Activated CD4-positive, alpha-beta T cell treated with anti-CD3 and anti-CD28 coated beads, Interleukin-2, amount 10 ng/mL, durations not matched to agents 24 days and 14 days (primary cell): ENCODE measurements around the gene TRPM8. TPM values are rescaled to one million over a fixed set of nuclear protein-coding genes. Genes with fewer than 3 reads are reported as not detected.
A peak's percentile ranks its signal among the peaks of the same experiment; 100 is the strongest.

Source experiments
- DNase-seq: peaks from one replicate; pipeline ENCODE4 v3.0.0; 2022
- H3K27ac Mint-ChIP-seq: one replicate; pipeline ENCODE4 v1.8.0; 2022; ENCODE audit warnings: mild to moderate bottlenecking, mixed read lengths
- H3K27me3 Mint-ChIP-seq: one replicate; pipeline ENCODE4 v1.8.0; 2022; ENCODE audit warnings: mixed read lengths
- H3K36me3 Mint-ChIP-seq: one replicate; pipeline ENCODE4 v1.8.0; 2022; ENCODE audit warnings: low read depth, mild to moderate bottlenecking, mixed read lengths
- H3K4me1 Mint-ChIP-seq: one replicate; pipeline ENCODE4 v1.8.0; 2021; ENCODE audit warnings: mixed read lengths
- H3K4me3 Mint-ChIP-seq: one replicate; pipeline ENCODE4 v1.8.0; 2022; ENCODE audit warnings: mild to moderate bottlenecking, moderate library complexity, mixed read lengths
- H3K9me3 Mint-ChIP-seq: one replicate; pipeline ENCODE4 v1.8.0; 2021; ENCODE audit warnings: mixed read lengths
- intact Hi-C: fragments of 100-400 bp; cut with micrococcal nuclease; formaldehyde crosslinking; loops from one replicate; pipeline ENCODE4 v1.15.1; 2023
- total RNA-seq: library from RNA; stranded (reverse); gene quantifications from 2 replicates; pipeline ENCODE4 v1.2.3, GENCODE V29; 2022

TRPM8 gene
- total RNA-seq, 1 donor from 2014 or later = not detected

DNA sequence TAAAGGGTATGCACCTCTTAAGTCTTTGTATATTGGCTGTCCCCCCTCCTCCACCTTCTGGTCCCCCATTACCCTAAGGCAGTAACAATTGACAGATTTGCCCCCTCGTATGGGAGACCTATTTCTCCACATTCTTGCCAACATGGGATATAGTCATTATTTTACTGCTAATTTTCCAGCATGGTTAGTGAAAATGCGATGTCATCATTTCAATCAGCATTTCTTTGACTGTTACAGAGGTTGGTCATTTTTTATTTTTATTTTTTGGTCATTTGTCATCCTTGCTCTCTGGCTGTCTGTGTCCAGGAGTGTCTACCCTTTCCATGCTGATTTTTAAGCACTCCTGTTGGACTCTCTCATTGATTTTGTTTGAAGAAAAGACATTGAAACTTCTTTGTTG lies 88.0 kb downstream of the TRPM8 start:
- Mint-ChIP-seq H3K27me3 (peaks cover 53% of the 10 kb centered on the region), H3K27ac (no peak overlapping the region), H3K9me3 (no peaks in the 10 kb centered on the region), H3K4me1 (peaks cover 15% of the 10 kb centered on the region), H3K36me3 (no peaks in the 10 kb centered on the region), H3K4me3 (no peak overlapping the region)
- intact Hi-C loops = no loop called here
- DNase-seq = no peak

DNA sequence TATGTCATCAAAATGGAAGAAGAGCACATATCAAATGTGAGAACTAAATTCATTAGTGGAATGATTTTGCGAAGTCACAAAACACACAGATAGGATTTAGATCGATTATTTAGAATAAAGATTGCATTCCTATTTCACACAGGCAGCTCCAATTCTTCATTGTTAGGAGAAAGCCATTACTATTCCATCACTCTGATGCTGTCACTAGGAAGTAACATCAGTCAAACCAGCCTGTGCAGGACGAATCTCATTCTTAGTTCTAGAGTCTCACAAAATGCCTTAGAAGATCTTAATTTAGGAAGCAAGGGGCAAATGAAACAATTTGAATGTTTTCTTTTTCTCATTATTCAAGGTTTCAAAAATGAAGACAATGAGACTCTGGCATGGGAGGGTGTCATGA lies 89.3 kb downstream of the TRPM8 start:
- intact Hi-C loops = no loop called here
- Mint-ChIP-seq H3K9me3 (no peaks in the 10 kb centered on the region), H3K27me3 (peaks cover 64% of the 10 kb centered on the region), H3K36me3 (no peaks in the 10 kb centered on the region), H3K27ac (no peak overlapping the region), H3K4me1 (peaks cover 7% of the 10 kb centered on the region), H3K4me3 (no peak overlapping the region)
- DNase-seq = no peak

DNA sequence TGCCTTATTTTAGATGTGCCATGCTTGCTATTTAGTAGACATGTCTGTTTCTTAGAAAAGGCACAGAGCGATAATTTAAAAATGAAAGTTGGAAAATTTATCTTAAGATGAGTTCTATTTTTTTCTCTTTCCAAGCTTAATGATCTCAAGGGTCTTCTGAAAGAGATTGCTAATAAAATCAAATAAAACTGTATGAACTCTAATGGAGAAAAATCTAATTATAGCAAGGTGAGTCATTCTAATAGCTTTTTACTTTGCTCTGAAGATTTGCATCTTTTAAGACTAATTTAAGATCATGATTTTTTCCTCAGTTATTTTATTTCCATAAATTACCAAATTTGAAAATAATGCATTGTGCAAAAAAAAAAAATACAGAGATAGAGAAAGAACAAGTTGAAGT lies 97.3 kb downstream of the TRPM8 start:
- intact Hi-C loops = no loop called here

DNA sequence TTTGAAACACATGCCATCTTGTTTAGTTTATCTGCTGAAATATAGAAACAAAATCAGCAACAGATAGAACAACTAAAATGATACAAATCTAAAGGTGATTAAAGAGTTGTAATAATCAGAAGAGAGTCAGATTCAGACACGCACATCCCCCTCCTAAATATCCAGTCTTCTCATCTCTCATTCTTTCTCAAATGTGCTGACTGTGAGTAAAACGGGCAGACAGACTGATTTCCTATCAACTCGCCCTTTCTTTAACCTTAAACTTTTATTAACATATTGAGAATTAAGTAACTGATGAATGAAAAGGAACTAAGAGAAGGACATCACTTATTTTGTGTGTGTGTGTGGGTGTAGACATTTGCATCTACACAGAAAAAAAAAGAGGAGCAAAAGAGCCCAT lies 98.7 kb downstream of the TRPM8 start:
- no peak for DNase-seq
- Mint-ChIP-seq H3K27me3 (peaks cover 37% of the 10 kb centered on the region), H3K4me3 (no peak overlapping the region), H3K27ac (no peak overlapping the region), H3K36me3 (no peaks in the 10 kb centered on the region), H3K4me1 (no peaks in the 10 kb centered on the region), H3K9me3 (no peaks in the 10 kb centered on the region)
- intact Hi-C loops = no loop called here

More for the DNA sequence above, 97.3 kb downstream of the TRPM8 start:
- no peak for DNase-seq
- no peaks in the 10 kb centered on the region for H3K36me3 Mint-ChIP-seq
- H3K27me3 Mint-ChIP-seq = peaks cover 49% of the 10 kb centered on the region
- no peak overlapping the region for H3K4me3 Mint-ChIP-seq
- H3K4me1 Mint-ChIP-seq = no peaks in the 10 kb centered on the region
- no peaks in the 10 kb centered on the region for H3K9me3 Mint-ChIP-seq
- H3K27ac Mint-ChIP-seq = no peak overlapping the region

DNA sequence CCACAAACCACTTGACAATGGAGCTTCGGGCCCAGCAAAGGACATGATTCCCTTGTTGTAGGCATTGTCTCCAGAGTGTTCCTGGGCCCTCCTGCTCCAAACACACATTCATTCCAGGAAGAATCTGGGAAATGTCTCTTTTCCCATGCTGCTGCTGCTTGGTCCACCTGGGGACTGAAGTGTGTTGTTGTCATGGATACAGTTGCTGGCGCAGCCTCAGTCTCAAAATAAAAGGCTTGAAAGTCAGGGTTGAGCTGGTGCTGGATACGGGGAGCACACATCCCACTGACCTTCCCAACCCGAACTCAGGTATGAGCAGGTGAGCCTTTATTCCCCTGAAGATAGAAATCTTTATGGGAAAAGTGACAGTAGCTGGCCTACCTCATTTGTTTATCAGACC lies 102.7 kb downstream of the TRPM8 start:
- Mint-ChIP-seq H3K36me3 (no peaks in the 10 kb centered on the region), H3K9me3 (no peaks in the 10 kb centered on the region), H3K27me3 (peaks cover 31% of the 10 kb centered on the region), H3K4me3 (no peak overlapping the region), H3K4me1 (no peaks in the 10 kb centered on the region), H3K27ac (no peak overlapping the region)
- no peak for DNase-seq
- intact Hi-C loops = no loop called here

DNA sequence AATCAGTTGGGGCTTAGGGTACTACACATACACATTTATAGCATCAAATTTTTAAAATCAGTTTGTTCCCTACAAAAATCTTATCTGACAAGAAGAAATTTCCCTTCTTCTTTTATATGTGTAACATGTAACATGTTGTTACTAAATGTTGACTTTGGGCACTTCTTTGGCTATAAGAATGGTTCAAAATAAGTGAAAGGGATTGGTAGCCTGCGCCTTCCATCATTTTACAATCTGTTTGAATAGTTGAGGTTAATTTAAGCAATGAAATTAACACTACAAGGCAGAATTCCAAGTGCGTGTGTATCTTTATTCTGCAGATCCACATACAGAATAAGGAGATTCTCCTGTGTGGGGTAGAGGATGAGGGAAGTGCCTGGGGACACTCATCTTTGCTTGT lies 103.2 kb downstream of the TRPM8 start:
- Mint-ChIP-seq H3K4me3 (no peak overlapping the region), H3K27ac (no peak overlapping the region), H3K27me3 (peaks cover 30% of the 10 kb centered on the region), H3K9me3 (no peaks in the 10 kb centered on the region), H3K4me1 (peaks cover under 1% of the 10 kb centered on the region), H3K36me3 (no peaks in the 10 kb centered on the region)
- no peak for DNase-seq
- intact Hi-C loops = no loop called here

DNA sequence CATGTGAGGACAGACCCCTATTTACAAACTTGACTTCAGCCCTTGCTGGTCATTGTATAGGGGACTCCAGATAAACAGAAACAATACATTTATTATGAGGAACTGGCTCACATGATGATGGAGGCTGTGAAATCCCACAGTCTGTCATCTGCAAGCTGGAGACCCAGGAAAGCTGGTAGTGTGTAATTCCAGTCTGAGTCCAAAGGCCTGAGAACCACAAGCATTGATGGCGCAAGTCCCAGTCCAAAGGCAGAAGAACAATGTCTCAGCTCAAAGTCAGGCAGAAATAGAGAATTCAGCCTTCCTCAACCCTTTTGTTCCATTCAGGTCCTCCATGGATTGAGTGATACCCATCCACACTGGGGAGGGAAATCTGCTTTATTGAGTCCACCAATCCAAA lies 105.3 kb downstream of the TRPM8 start:
- no peak overlapping the region for H3K4me3 Mint-ChIP-seq
- no peaks in the 10 kb centered on the region for H3K36me3 Mint-ChIP-seq
- peaks cover 20% of the 10 kb centered on the region for H3K4me1 Mint-ChIP-seq
- peaks cover 21% of the 10 kb centered on the region for H3K27me3 Mint-ChIP-seq
- no peak overlapping the region for H3K27ac Mint-ChIP-seq
- intact Hi-C loops = no loop called here
- no peaks in the 10 kb centered on the region for H3K9me3 Mint-ChIP-seq
- DNase-seq = no peak

DNA sequence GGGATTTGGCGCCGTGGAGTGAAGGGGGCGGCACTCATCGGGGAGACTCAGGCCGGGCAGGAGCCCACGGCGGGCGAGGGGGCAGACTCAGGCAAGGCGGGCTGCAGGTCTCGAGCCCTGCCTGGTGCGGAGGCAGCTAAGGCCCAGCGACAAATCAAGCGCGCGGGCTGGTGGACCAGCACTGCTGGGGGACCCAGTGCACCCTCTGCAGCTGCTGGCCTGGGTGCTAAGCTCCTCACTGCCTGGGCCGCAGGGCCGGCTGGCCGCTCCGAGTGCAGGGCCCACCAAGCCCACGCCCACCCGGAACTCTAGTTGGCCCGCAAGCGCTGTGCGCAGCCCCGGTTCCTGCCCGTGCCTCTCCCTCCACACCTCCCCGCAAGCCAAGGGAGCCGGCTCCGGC lies 107.1 kb downstream of the TRPM8 start:
- Mint-ChIP-seq H3K27ac (no peak overlapping the region), H3K27me3 (peaks cover 28% of the 10 kb centered on the region), H3K36me3 (no peaks in the 10 kb centered on the region), H3K9me3 (no peaks in the 10 kb centered on the region), H3K4me1 (peaks cover 27% of the 10 kb centered on the region), H3K4me3 (no peak overlapping the region)
- DNase-seq = no peak
- intact Hi-C loops = no loop called here

DNA sequence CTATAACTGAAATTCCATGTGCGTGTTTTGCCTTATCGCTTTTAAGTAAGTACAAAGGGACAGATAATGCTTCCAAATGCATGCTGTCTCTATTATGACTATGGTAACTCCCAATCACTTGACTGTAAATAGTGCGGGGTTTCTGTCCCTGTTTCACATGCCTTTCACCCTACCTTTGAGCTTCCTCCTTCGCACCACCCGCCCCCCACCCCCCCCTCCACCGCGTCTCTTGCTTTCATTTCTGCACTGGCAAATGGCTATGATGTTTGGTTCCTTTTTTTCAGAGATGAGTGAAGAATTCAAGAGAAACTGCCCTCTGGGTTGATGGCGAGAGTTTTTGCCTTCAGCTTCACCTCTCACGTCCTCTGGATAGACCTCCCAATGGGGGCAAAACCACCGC lies 108.3 kb downstream of the TRPM8 start:
- H3K9me3 Mint-ChIP-seq = no peaks in the 10 kb centered on the region
- H3K27me3 Mint-ChIP-seq = peaks cover 27% of the 10 kb centered on the region
- DNase-seq = peak; percentile 68
- H3K4me1 Mint-ChIP-seq = peaks cover 27% of the 10 kb centered on the region
- no peak overlapping the region for H3K27ac Mint-ChIP-seq
- no peaks in the 10 kb centered on the region for H3K36me3 Mint-ChIP-seq
- H3K4me3 Mint-ChIP-seq = peak overlapping the region; percentile 77
- intact Hi-C loops = no loop called here

DNA sequence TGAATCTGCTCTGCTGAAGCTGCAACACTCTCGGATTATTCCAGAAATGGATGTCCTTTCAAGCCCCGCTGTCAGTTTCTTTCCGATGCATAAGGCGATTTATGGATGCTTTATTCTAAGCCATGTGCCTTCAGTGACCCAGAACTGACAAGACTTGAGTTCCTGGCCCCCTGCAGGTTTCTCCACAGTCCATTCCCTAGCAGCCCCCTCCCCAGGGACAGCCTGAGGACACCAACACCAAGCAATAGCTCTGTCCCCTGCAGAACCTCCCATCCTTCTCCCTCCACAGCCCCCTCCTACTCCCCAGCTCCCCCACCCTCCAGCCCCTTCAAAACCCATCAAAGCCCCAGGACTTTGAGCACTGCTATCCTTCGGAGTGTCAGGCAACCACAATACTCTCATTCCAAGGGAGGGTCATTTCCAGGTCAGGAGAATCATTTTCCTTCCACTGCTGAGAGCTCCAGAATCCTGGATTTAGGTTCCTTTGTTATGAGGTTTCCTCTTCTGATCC lies 108.8 kb downstream of the TRPM8 start:
- peaks cover 29% of the 10 kb centered on the region for H3K27me3 Mint-ChIP-seq
- no peak for DNase-seq
- H3K36me3 Mint-ChIP-seq = no peaks in the 10 kb centered on the region
- H3K9me3 Mint-ChIP-seq = no peaks in the 10 kb centered on the region
- no peak overlapping the region for H3K27ac Mint-ChIP-seq
- intact Hi-C loops = no loop called here
- H3K4me1 Mint-ChIP-seq = peaks cover 27% of the 10 kb centered on the region
- peak overlapping the region; percentile 77 for H3K4me3 Mint-ChIP-seq

DNA sequence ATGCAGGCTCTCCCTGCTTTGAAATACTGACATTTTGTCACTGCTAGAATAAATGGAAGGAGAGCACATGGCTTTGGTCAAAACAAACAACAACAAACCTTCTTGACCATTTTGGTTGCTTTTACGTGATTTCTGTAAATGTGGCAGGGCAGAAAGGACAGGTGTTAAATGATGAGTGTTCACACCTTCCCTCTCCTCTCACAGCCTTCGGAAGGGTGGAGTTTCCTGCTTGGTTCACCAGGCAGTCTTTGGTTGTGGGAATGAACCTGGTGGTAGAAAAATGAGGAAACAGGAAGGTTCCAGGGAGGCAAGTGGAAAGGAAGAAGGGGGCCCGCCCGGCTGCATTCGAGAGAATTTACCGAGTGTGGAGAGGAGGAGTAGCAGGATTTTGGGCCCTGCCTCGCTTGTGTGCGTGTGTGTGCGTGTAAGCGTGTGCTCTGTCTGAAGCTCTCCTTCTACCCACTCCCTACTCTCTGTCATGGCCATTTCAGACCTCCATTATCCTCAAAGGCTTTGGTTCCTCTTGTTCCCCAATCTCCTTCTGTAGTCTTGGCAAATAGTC lies 109.6 kb downstream of the TRPM8 start:
- Mint-ChIP-seq H3K36me3 (no peaks in the 10 kb centered on the region), H3K27ac (no peak overlapping the region), H3K4me1 (peaks cover 29% of the 10 kb centered on the region), H3K4me3 (peak overlapping the region; percentile 62), H3K27me3 (peaks cover 25% of the 10 kb centered on the region), H3K9me3 (no peaks in the 10 kb centered on the region)
- intact Hi-C loops = no loop called here
- no peak for DNase-seq

DNA sequence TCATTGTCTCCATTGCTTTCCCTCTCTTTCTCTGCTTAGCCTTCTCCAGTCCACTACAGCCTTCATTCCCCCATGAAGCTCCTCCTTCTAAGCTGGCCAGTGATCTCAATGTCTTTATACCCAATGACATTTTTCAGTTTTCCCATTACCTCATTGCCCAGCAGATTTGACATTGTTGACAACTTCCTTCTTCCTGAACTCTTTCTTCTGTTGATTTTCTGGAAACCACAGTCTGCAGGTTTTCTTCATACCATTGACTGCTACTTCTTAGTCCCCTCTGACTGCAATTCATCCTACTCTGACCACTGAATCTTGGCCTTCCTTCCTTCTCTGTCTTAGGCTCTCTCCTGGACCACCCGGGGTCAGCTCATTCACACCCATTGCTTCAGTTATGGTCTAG lies 110.5 kb downstream of the TRPM8 start:
- Mint-ChIP-seq H3K36me3 (no peaks in the 10 kb centered on the region), H3K9me3 (no peaks in the 10 kb centered on the region), H3K4me3 (no peak overlapping the region), H3K27me3 (peaks cover 25% of the 10 kb centered on the region), H3K27ac (no peak overlapping the region), H3K4me1 (peaks cover 35% of the 10 kb centered on the region)
- intact Hi-C loops = no loop called here
- no peak for DNase-seq

DNA sequence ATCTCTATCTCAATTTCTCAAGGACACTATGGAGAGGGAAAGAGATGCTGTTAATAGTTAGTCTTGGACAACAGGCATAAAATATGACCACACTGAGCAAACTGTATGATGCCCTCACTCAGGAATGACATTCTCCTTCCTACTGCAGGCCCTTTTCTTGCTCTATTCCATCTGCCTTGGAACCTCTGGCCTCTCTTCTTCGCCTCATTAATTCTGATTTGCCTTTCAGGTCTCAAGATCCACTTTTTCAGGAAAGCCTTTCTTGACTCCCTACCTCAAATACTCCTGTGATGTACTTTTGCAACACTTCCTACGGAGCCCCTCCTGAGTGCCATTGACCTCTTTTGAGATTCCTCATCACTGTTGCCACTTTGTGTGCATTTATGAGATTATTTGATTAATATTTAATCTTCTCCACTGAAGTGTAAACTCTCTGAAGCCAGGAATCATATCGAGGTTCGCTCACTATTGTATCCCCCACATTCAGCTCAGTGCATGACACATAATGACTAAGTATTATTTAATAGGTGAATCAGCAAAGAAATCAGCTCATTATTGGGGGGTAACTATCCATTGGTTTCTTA lies 112.1 kb downstream of the TRPM8 start:
- Mint-ChIP-seq H3K27me3 (peaks cover 21% of the 10 kb centered on the region), H3K4me1 (peaks cover 36% of the 10 kb centered on the region), H3K4me3 (no peak overlapping the region), H3K36me3 (peaks cover 6% of the 10 kb centered on the region), H3K9me3 (peaks cover 5% of the 10 kb centered on the region), H3K27ac (no peak overlapping the region)
- DNase-seq = no peak
- intact Hi-C loops = no loop called here

DNA sequence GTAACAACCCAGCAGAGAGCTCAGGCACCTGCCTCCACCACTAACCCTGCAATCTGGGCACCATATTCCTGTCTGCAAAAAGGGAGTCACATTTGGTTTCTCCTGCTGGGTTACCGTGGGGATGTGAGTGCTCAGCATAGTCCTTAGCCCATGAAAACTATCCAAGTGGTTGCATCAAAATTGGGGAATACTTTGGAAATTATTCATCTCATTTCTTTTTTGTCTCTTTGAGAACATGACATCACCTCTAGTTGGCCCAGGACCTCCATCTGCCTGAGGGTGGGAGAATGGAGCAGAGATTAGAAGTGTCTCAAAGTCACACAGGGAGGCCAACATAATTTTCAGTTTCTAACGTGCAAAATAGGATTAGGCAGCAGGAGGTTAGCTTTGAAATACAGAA lies 114.0 kb downstream of the TRPM8 start:
- H3K27ac Mint-ChIP-seq = no peak overlapping the region
- intact Hi-C loops = no loop called here
- no peak overlapping the region for H3K4me3 Mint-ChIP-seq
- DNase-seq = no peak
- peaks cover 6% of the 10 kb centered on the region for H3K9me3 Mint-ChIP-seq
- peaks cover 6% of the 10 kb centered on the region for H3K36me3 Mint-ChIP-seq
- peaks cover 22% of the 10 kb centered on the region for H3K27me3 Mint-ChIP-seq
- H3K4me1 Mint-ChIP-seq = peaks cover 26% of the 10 kb centered on the region
